NCI-H1417 treated with DMSO at 0.1 percent for 48 hours (cell line): Measurements from ENCODE around the gene DCAF15.
"Not testable (repeated sequence)": the region's sequence is repeated elsewhere in the genome, so short reads cannot be mapped to it uniquely, and the experiment has no call there.

Source experiments
- DNase-seq: peaks from one replicate; lab custom pipeline; 2025; lab: John Stamatoyannopoulos, UW

Gene DCAF15, protein sequence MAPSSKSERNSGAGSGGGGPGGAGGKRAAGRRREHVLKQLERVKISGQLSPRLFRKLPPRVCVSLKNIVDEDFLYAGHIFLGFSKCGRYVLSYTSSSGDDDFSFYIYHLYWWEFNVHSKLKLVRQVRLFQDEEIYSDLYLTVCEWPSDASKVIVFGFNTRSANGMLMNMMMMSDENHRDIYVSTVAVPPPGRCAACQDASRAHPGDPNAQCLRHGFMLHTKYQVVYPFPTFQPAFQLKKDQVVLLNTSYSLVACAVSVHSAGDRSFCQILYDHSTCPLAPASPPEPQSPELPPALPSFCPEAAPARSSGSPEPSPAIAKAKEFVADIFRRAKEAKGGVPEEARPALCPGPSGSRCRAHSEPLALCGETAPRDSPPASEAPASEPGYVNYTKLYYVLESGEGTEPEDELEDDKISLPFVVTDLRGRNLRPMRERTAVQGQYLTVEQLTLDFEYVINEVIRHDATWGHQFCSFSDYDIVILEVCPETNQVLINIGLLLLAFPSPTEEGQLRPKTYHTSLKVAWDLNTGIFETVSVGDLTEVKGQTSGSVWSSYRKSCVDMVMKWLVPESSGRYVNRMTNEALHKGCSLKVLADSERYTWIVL

DNA sequence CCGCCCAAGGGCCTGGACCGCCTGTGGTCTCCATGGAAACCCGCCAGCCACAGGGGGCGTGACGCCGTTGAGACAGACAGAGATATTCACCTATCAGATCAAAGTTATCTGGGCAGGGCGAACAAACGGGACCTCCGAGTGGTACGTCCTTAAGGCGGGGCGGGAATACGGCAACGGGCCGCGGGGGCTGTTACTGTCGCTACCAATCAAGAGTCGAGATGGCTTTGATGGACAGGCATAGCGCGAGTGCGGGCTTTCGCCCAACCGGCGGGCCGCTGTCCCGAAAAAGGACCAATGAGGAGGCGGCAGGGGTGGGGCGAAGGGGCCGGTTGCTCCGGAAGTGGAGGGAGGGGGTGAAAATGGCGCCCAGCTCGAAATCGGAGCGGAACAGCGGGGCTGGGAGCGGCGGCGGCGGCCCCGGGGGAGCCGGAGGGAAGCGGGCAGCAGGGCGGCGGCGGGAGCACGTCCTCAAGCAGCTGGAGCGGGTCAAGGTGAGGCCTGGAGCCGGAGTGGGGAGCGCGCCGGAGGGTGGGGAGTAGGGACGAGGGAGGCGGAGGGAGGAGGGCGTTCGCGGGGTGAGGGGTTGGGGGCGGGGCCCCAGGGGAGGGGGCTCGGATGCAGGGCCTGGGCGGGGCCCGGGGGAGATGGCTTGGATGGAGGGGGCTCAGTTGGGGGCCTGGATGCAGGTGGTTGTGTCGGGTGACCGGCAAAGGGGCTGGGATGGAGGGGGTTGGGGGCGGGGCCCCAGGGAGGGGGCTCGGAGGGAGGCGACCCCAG, at the start of gene DCAF15:
DCAF15 (plus strand) TSS at position 356 of the 777 bp plus-strand sequence; CDS start at position 360, 4 bp downstream.
- DNase-seq: peak; percentile 96

DNA sequence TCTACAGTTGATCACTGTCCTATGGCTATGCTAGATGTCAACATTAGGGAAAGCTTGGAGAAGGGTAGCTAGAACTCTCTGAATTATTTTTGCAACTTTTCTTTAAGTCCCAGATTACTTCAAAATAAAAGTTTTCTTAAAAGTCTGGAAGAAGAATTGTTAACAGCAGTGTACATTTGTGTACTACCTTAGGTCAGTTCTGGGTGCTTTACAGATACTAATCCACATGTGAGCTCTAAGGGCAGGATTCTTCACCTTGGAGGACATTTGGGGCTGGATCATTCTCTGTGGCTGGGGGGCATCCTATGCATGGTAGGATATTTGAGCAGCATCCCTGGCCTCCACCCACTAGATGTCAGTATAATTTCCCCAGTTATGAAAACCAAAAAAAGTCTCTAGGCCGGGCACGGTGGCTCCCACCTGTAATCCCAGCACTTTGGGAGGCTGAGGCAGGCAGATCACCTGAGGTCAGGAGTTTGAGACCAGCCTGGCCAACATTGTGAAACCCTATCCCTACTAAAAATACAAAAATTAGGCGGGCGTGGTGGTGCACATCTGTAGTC, 49.2 kb upstream of the DCAF15 start:
- no peak for DNase-seq

DNA sequence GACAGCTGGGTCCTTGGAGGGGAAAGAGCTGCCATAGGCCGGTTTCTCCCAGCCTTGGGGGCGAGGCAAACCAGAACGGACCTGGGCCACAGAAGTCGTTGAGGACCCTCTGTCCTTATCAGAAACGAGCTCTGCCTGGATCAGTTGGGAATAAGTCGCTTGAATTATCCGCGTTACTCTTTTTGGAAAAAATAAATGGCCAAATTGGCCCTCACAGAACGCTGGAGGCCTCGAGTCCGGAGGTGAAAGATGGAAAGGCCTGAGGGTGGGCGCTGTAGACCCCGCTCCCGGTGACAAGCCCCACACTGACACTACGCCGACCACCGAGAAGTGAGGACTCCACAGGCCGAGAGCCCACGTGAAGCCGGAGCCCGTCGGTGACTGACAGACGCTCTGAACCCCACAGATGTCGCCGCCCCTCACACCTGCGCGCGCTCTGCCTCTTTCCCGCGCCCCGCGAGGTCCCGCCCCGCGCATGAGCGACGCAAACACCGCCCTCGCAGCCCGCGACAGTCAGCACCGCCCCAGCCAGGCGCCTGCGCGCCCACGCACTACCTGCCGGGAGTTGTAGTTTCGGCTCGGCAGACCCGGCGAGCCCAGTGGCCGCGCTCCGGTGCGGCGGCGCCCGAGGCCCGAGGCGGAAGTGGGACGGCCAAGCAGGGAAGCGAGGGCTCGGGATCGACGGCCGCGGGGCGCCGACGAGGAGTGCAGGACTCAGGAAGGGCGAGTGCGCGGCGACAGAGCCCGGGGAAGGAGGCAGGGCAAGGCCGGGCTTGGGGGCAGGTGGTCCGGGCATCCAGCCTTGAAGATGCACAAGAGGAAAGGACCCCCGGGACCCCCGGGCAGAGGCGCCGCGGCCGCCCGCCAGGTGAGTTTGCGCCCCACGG, 46.4 kb upstream of the DCAF15 start, which contains the start of the genes BRME1 and CC2D1A:
BRME1 (minus strand) TSS at position 484 of the 887 bp plus-strand sequence. CDS start 1,225 bp downstream, outside the sequence.
CC2D1A (plus strand) TSS at position 568 of the 887 bp plus-strand sequence; CDS start at position 809, 241 bp downstream.
- DNase-seq: peak; percentile 83

DNA sequence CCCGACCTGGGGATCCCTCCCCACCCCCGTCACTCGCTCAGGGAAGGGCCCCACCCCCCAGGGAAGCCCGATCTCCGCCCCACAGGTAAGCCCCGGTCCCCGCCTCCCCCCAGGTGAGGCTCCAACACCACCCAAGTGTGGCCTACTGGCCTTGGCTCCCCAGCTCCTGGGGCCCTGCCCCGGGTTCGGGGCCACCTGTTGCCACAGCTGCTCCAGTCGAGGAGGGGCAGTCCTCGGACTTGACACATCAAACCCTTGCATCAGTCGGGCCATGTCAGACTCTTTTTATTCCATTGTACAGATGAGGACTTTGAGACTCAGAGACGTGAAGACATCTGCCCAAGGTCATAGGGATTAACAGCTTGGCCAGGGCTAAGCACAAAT, 45.8 kb upstream of the DCAF15 start:
- no peak for DNase-seq

DNA sequence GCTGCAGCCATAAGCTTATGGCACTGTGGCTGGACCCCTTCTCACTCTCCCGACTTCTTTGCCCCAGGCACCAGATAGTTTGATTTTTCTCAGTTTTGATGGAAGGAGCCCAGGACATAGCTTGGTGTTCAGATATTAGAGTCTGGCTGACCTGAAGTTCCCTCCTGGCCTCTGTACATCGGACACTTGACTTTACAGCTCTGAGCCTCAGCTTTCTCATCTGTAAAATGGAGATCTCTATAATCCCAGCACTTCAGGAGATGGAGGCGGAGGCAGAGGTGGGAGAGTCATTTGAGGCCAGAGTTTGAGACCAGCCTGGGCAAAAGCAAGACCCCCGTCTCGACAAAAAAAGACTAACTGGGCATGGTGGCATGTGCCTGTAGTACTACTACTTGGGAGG, 45.4 kb upstream of the DCAF15 start:
- DNase-seq: no peak

DNA sequence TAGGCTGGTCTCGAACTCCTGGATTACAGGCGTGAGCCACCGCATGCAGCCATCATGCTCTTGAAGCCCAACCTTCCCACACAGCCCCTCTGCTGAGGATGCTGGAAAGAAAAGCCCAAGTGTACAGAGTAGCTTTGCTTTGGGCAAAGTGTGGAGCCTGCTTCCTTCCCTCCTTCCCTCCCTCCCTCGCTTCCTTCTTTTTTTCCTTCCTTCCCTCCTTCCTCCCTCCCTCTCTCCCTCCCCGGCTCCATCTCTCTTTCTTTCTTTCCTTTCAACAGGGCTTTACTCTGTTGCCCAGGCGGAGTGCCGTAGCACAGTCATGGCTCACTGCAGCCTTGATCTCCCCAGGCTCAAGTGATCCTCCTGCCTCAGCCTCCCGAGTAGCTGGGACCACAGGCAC, 43.6 kb upstream of the DCAF15 start:
- no peak for DNase-seq

DNA sequence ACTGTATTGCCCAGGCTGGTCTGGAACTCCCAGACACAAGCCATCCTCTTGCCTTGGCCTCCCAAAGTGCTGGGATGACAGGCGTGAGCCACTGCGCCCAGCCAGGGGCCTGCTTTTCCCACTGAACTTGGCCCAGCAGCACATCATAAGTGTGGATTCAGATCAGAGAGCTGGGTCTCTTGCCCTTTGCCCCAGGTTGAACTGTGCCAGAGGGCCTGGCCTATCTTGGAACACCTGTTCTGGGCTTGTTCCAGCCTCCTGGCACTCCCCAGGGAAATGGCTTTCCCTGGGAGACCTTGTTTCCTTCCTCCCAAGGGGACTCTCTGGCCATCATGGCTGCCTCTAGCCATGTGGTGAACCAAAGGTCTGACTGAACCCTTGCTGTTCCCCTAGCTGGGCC, 42.9 kb upstream of the DCAF15 start:
- no peak for DNase-seq

DNA sequence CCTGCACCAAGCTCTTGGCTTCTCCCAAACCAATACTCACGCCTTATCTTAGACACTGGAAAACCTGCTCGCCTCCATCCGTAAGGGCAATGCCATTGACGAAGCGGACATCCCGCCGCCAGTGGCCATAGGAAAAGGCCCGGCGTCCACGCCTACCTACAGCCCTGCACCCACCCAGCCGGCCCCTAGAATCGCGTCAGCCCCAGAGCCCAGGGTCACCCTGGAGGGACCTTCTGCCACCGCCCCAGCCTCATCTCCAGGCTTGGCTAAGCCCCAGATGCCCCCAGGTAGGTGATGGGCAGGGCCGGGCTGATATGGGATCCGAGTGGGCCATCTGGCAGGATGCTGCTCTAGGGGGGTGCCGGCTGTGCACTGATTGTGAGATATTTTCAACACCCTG, 39.0 kb upstream of the DCAF15 start:
- no peak for DNase-seq

DNA sequence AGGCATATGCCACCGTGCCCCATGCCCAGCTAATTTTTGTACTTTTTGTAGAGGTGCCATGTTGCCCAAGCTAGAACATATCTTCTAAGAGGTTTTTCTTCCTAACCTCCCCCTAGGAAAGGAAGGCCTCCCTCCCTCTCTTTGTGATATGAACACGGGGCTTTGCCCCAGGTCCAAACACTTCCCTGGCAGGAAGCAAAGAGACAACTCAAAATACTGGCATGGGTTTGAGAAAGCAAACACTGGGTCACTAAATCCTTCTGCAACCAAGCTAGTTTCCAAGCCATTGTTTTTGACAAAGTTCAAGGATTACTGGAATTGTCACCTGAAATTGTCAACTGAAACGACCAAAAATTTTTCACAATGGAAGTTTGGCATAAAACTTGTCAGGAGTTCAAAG, 37.5 kb upstream of the DCAF15 start:
- no peak for DNase-seq

DNA sequence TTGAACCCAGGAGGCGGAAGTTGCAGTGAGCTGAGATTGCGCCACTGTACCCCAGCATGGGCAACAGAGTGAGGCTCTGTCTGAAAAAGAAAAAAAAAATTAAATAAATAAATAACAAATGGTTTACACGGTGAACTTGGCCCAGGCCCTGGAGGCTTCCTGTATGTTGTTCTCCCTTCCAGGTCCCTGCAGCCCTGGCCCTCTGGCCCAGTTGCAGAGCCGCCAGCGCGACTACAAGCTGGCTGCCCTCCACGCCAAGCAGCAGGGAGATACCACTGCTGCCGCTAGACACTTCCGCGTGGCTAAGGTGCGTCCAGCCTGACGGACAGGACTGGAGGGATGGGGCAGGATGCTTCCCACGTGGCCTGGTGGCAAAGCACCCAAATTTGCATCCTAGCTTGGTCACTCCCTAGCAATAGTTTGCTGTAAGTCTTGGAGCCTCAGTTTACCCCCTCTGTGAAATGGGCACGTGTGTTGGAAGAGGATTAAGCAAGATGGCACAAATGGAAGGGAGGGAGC, 34.4 kb upstream of the DCAF15 start:
- no peak for DNase-seq

DNA sequence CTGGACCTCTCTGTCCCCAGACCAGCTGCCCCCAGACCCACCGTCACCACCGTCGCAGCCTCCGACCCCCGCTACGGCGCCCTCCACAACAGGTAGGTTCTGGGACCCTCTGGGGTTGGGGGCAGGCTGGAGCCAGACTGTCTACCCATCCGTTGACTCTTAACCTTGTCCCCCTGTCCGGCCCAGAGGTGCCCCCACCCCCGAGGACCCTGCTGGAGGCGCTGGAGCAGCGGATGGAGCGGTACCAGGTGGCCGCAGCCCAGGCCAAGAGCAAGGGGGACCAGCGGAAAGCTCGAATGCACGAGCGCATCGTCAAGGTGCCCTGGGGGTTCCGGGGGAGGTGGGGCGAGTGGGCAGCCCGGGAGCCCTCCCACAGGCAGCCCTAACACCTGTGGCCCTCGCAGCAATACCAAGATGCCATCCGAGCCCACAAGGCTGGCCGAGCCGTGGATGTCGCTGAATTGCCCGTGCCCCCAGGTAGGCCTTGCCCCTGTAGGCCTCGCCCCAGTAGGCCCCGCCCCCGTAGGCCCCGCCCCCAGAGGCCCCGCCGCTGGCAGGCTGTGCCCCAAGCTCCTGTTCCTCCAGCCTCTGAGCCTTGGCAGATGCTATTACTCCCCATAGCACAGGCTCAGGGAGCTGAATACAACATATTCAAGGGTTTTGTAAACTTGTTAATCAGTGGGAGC, 33.4 kb upstream of the DCAF15 start:
- DNase-seq: no peak

DNA sequence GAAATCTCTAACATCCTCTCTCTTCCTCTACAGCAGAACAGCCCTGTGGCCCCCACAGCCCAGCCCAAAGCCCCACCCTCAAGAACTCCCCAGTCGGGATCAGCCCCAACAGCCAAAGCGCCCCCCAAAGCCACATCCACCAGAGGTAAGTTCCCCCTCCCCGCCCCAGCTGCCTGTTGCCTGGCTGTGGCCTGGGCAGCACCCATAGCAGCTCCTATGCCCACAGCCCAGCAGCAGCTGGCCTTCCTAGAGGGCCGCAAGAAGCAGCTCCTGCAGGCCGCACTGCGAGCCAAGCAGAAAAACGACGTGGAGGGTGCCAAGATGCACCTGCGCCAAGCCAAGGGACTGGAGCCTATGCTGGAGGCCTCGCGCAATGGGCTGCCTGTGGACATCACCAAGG, 31.8 kb upstream of the DCAF15 start:
- no peak for DNase-seq

DNA sequence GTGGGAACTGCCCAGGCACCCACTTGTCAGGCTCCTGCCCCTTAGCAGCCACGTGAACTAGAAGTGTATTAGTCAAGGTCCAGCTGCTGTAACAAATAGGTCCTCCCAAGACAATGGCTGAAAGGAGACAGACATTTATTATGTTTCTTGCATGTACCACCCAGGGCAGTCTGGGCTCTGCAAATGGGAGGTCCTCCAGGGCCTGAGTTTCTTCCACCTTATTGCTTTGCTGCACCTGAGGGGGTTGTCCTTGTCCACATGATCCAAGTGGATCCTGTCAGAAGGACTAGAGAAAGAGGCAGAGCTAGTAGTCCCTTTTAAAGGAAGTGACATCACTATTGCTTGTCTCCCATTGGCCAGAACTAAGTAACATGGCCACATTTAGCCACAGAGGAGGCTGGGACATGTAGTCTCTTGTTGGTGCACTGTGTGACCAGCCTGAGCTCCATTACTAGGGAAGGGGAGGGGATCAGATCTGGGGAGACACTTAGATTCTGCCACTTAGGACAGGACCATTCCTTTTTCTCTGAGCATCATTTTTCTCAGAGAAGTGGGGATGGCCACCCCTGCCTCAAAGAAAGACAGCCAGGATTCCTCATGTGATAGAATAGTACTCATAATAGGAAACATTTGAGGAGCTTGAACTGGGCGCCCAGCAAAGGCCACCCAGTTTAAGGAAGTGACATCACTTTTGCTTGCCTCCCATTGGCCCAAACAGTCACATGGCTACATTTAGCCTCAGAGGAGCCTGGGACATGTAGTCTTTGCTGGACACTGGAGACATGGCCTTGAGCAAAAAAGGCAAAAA, 31.2 kb upstream of the DCAF15 start:
- no peak for DNase-seq

DNA sequence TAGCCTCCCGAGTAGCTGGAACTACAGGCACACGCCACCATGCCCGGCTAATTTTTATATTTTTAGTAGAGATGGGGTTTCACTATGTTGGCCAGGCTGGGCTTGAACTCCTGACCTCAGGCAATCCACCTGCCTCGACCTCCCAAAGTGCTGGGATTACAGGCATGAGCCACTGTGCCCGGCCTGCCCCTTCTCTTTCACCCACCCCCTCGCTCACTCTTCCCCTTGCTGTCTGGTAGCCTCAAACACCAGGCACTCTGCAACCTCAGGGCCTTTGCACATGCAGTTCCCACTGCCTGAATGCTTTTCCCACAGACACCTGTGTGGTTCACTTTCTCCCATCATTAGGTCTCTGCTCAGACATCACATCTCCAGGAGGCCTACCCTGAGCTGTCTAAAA, 30.2 kb upstream of the DCAF15 start:
- not testable (repeated sequence) for DNase-seq

DNA sequence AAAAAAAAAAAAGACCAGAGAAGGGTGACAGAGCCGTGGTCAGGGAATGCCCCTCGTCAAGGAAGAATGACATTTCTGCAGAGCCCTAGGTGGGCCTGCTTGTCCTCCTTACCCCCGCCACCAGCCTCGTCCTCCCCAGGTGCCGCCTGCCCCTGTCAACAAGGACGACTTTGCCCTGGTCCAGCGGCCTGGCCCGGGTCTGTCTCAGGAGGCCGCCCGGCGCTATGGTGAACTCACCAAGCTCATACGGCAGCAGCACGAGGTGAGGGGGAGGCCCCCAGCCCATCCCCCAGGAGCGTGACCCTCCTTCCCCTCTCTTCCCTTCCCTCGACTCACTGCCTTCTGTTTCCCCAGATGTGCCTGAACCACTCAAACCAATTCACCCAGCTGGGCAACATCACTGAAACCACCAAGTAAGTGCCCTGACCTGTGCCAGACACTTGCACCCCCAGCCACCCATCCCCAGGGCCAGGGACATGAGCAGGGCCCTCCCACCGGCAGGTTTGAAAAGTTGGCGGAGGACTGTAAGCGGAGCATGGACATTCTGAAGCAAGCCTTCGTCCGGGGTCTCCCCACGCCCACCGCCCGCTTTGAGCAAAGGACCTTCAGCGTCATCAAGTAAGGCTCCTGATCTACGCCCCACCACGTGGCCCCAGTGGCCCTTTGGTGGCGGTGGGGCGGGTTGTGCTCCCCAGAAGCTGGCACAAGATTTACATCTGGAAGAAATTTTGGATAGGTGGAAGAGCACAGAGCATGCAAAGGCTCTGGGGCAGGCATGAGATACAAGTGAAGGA, 28.9 kb upstream of the DCAF15 start:
- DNase-seq: no peak

DNA sequence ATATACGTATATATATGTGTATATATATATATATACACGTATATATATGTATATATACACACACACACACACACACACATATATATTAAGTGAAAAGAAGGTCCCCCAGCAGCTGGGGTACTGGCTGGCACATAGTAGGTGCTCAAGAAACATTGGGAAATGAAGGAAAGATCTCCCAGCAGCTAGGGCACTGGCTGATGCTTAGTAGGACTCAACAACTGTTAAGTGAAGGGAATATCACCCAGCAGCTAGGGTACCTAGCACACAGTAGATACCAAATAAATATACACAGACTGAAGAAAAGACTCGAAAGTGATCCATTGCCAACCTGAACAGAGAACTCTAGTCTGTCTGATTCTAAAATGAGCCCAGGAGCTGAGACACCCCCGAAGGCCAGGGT, 26.3 kb upstream of the DCAF15 start:
- no peak for DNase-seq

DNA sequence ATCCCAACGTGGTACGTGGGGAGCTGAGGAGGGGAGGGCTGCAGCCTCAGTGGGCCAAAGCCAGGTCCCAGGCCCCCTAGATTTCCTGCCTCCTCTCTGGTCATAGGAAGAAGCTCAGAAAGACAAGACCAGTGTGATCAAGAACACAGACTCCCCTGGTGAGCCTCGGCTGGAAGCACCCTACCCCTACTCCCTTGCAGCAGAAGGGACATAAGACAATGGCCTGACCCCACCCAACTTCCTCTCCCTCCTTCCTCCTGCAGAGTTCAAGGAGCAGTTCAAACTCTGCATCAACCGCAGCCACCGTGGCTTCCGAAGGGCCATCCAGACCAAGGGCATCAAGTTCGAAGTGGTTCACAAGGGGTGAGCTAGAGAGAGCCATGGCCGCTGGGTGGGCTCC, 25.6 kb upstream of the DCAF15 start:
- no peak for DNase-seq

DNA sequence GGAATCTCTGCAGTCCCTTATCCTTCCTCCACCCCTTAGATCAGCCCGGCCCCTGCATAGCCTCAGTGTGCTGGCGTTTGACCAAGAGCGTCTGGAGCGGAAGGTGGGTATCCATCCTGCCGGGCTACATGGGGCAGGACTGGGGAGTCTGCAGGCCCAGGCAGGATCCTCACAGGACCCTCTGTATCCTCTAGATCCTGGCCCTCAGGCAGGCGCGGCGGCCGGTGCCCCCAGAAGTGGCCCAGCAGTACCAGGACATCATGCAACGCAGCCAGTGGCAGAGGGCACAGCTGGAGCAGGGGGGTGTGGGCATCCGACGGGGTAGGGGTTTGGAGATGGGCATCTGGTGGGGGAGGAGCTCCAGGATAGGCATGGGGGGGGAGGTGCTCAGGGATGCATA, 23.0 kb upstream of the DCAF15 start:
- DNase-seq: no peak

DNA sequence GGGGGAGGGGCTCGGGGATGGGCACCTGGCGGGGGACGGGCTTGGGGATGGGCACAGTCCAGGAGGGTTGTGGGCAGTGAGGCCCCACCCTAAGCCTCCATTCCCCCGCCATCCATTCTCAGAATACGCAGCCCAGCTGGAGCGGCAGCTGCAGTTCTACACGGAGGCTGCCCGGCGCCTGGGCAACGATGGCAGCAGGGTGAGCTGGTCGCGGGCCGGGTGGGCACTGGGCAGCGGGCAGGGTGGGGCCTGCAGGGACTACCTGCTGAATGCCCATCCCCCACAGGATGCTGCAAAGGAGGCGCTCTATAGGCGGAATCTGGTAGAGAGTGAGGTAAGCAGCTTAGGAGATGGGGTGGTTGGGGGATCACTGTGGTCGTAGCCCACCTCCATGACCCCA, 22.4 kb upstream of the DCAF15 start:
- DNase-seq: no peak
